ENCODE results near the gene HYAL2. TPM values are rescaled to one million over a fixed set of nuclear protein-coding genes. Genes with fewer than 3 reads are reported as not detected.

Gene HYAL2
- 1 to 10 TPM in 4 of 6 donors, under 1 TPM in 1, not detected in 1; 0.59 to 5.9 (median 3.4) TPM for polyA plus RNA-seq (ENCODE audit: low read depth in 6 of 6)

- Mint-ChIP-seq H3K27me3 (no peaks in the 10 kb centered on the region), H3K4me1 (peaks cover 33 to 57% (median 50%) of the 10 kb centered on the region in 3 donors), H3K27ac (peak within 1 kb of the TSS; percentile 92 to 98 (median 96)), H3K36me3 (no peaks in the 10 kb centered on the region), H3K4me3 (peak within 1 kb of the TSS; percentile 87 to 95 (median 88)), H3K9me3 (no peaks in the 10 kb centered on the region)
- ATAC-seq (ENCODE audit: low read depth in 2 of 2) (no peak), DNase-seq (no peak)
Observed at GRCh38 chr3:50322386-50323091, at the start of gene HYAL2. TSS of gene HYAL2 (minus strand) at chr3:50322745. CDS start at chr3:50320489, 2,256 bp downstream.

- Mint-ChIP-seq H3K27ac (peak overlapping the region in 1 of 6 donors; percentile 32), H3K9me3 (no peaks in the 10 kb centered on the region), H3K4me3 (no peak overlapping the region), H3K4me1 (peaks cover 4 to 16% (median 11%) of the 10 kb centered on the region in 3 donors), H3K36me3 (no peaks in the 10 kb centered on the region), H3K27me3 (peaks cover 4 to 30% (median 24%) of the 10 kb centered on the region in 3 donors)
- ATAC-seq (ENCODE audit: low read depth in 2 of 2) = no peak
- DNase-seq = no peak
Observed at GRCh38 chr3:50371133-50371685, 48.7 kb upstream of the HYAL2 start.

- H3K9me3 Mint-ChIP-seq = no peaks in the 10 kb centered on the region
- H3K4me3 Mint-ChIP-seq = peak overlapping the region in 1 of 8 donors; percentile 43
- H3K4me1 Mint-ChIP-seq = peaks cover 10 to 21% (median 16%) of the 10 kb centered on the region in 3 donors
- H3K27me3 Mint-ChIP-seq = peaks cover 4 to 30% (median 24%) of the 10 kb centered on the region in 3 donors
- H3K36me3 Mint-ChIP-seq = no peaks in the 10 kb centered on the region
- H3K27ac Mint-ChIP-seq = no peak overlapping the region
- ATAC-seq (ENCODE audit: low read depth in 2 of 2) = no peak
- DNase-seq = no peak
Observed at GRCh38 chr3:50370594-50370993, 48.0 kb upstream of the HYAL2 start.

GRCh38 chr3:50369012-50369670, 46.6 kb upstream of the HYAL2 start:
- peak overlapping the region in 3 of 8 donors; percentile 16 to 66 (median 66) for H3K4me3 Mint-ChIP-seq
- peaks cover 4 to 30% (median 24%) of the 10 kb centered on the region in 3 donors for H3K27me3 Mint-ChIP-seq
- peaks cover 19 to 30% (median 26%) of the 10 kb centered on the region in 3 donors for H3K4me1 Mint-ChIP-seq
- ATAC-seq (ENCODE audit: low read depth in 2 of 2) (no peak), DNase-seq (no peak)
- H3K9me3 Mint-ChIP-seq = no peaks in the 10 kb centered on the region
- H3K27ac Mint-ChIP-seq = peak overlapping the region in 1 of 6 donors; percentile 34
- H3K36me3 Mint-ChIP-seq = no peaks in the 10 kb centered on the region

- Mint-ChIP-seq H3K36me3 (no peaks in the 10 kb centered on the region), H3K9me3 (no peaks in the 10 kb centered on the region), H3K4me1 (peaks cover 22 to 26% (median 23%) of the 10 kb centered on the region in 3 donors), H3K27ac (peak overlapping the region; percentile 91 to 96 (median 95)), H3K27me3 (peaks cover 0 to 3% (median 3%) of the 10 kb centered on the region in 3 donors), H3K4me3 (peak overlapping the region; percentile 88 to 95 (median 92))
- ATAC-seq (ENCODE audit: low read depth in 2 of 2) (no peak), DNase-seq (no peak)
Observed at GRCh38 chr3:50365842-50366220, 43.3 kb upstream of the HYAL2 start.

- no peaks in the 10 kb centered on the region for H3K9me3 Mint-ChIP-seq
- H3K27me3 Mint-ChIP-seq = no peaks in the 10 kb centered on the region
- H3K4me1 Mint-ChIP-seq = peaks cover 23 to 26% (median 23%) of the 10 kb centered on the region in 3 donors
- H3K27ac Mint-ChIP-seq = peak overlapping the region; percentile 91 to 96 (median 95)
- peak; percentile 97 for ATAC-seq (ENCODE audit: low read depth in 2 of 2)
- DNase-seq = peak; percentile 91
- no peaks in the 10 kb centered on the region for H3K36me3 Mint-ChIP-seq
- peak overlapping the region; percentile 88 to 95 (median 92) for H3K4me3 Mint-ChIP-seq
Observed at GRCh38 chr3:50365080-50365841, 42.7 kb upstream of the HYAL2 start.

GRCh38 chr3:50364573-50365079, 42.1 kb upstream of the HYAL2 start:
- no peaks in the 10 kb centered on the region for H3K36me3 Mint-ChIP-seq
- H3K9me3 Mint-ChIP-seq = no peaks in the 10 kb centered on the region
- peaks cover 24 to 30% (median 27%) of the 10 kb centered on the region in 3 donors for H3K4me1 Mint-ChIP-seq
- H3K27ac Mint-ChIP-seq = peak overlapping the region in 1 of 6 donors; percentile 91
- no peaks in the 10 kb centered on the region for H3K27me3 Mint-ChIP-seq
- DNase-seq = peak; percentile 29
- ATAC-seq (ENCODE audit: low read depth in 2 of 2) = peak; percentile 7 to 8
- H3K4me3 Mint-ChIP-seq = peak overlapping the region; percentile 86 to 95 (median 90)

- H3K4me1 Mint-ChIP-seq = peaks cover 29 to 54% (median 49%) of the 10 kb centered on the region in 3 donors
- no peaks in the 10 kb centered on the region for H3K27me3 Mint-ChIP-seq
- peak; percentile 3 to 4 for ATAC-seq (ENCODE audit: low read depth in 2 of 2)
Observed at GRCh38 chr3:50359760-50360110, 37.2 kb upstream of the HYAL2 start.

GRCh38 chr3:50358911-50359759, 36.6 kb upstream of the HYAL2 start, which contains the start of gene TMEM115:
TSS of gene TMEM115 (minus strand) at chr3:50359521. CDS start at chr3:50359063, 458 bp downstream.
- H3K4me1 Mint-ChIP-seq = peaks cover 31 to 49% (median 47%) of the 10 kb centered on the region in 3 donors
- no peaks in the 10 kb centered on the region for H3K9me3 Mint-ChIP-seq
- ATAC-seq (ENCODE audit: low read depth in 2 of 2) (peak; percentile 100), DNase-seq (peak; percentile 93)
- peaks cover 0 to 5% of the 10 kb centered on the region in 2 donors for H3K36me3 Mint-ChIP-seq
- no peaks in the 10 kb centered on the region for H3K27me3 Mint-ChIP-seq
- peak within 1 kb of the TSS; percentile 88 to 97 (median 96) for H3K27ac Mint-ChIP-seq
- peak within 1 kb of the TSS; percentile 95 to 98 (median 97) for H3K4me3 Mint-ChIP-seq

More at GRCh38 chr3:50359760-50360110, 37.2 kb upstream of the HYAL2 start:
- no peak for DNase-seq
- peak overlapping the region; percentile 95 to 98 (median 97) for H3K4me3 Mint-ChIP-seq
- peak overlapping the region; percentile 69 to 97 (median 96) for H3K27ac Mint-ChIP-seq
- H3K36me3 Mint-ChIP-seq = no peaks in the 10 kb centered on the region
- no peaks in the 10 kb centered on the region for H3K9me3 Mint-ChIP-seq

- no peak for ATAC-seq (ENCODE audit: low read depth in 2 of 2)
- Mint-ChIP-seq H3K4me1 (peaks cover 30 to 48% (median 46%) of the 10 kb centered on the region in 3 donors), H3K9me3 (no peaks in the 10 kb centered on the region)
Observed at GRCh38 chr3:50358355-50358910, 35.9 kb upstream of the HYAL2 start.

GRCh38 chr3:50357481-50357880, 34.9 kb upstream of the HYAL2 start:
- H3K4me1 Mint-ChIP-seq = peaks cover 27 to 49% (median 41%) of the 10 kb centered on the region in 3 donors
- no peaks in the 10 kb centered on the region for H3K27me3 Mint-ChIP-seq
- no peak for DNase-seq
- peaks cover 0 to 7% of the 10 kb centered on the region in 2 donors for H3K36me3 Mint-ChIP-seq
- no peaks in the 10 kb centered on the region for H3K9me3 Mint-ChIP-seq
- peak overlapping the region; percentile 60 to 98 (median 94) for H3K4me3 Mint-ChIP-seq
- no peak for ATAC-seq (ENCODE audit: low read depth in 2 of 2)
- peak overlapping the region in 2 of 6 donors; percentile 26 to 36 for H3K27ac Mint-ChIP-seq

More at GRCh38 chr3:50358355-50358910, 35.9 kb upstream of the HYAL2 start:
- Mint-ChIP-seq H3K4me3 (peak overlapping the region; percentile 87 to 98 (median 97)), H3K27me3 (no peaks in the 10 kb centered on the region), H3K36me3 (peaks cover 0 to 7% of the 10 kb centered on the region in 2 donors), H3K27ac (peak overlapping the region; percentile 38 to 96 (median 84))
- no peak for DNase-seq
